Neural crest cell (in vitro differentiated cells): ENCODE results near the gene RPL28. TPM values are rescaled to one million over a fixed set of nuclear protein-coding genes. Genes with fewer than 3 reads are reported as not detected.

Experiments used
- DNase-seq: peaks from one replicate; pipeline ENCODE4 v3.0.0; 2021; ENCODE audit warnings: low read depth, mixed read lengths, low spot score
- H3K27ac Mint-ChIP-seq: one replicate; pipeline ENCODE4 v1.8.0; 2021; ENCODE audit warnings: mild to moderate bottlenecking, mixed read lengths; ENCODE audit not compliant: unreplicated experiment
- H3K27me3 Mint-ChIP-seq: 2 replicates; pipeline ENCODE4 v1.8.0; 2021; ENCODE audit warnings: low read depth, mild to moderate bottlenecking, mixed read lengths
- H3K36me3 Mint-ChIP-seq: 2 replicates; pipeline ENCODE4 v1.8.0; 2021; ENCODE audit warnings: low read depth, mild to moderate bottlenecking, mixed read lengths
- H3K4me1 Mint-ChIP-seq: 2 replicates; pipeline ENCODE4 v1.8.0; 2021; ENCODE audit warnings: mixed read lengths
- H3K4me3 Mint-ChIP-seq: one replicate; pipeline ENCODE4 v1.8.0; 2021; ENCODE audit warnings: mild to moderate bottlenecking, mixed read lengths
- H3K9me3 Mint-ChIP-seq: 2 replicates; pipeline ENCODE4 v1.8.0; 2021; ENCODE audit warnings: mixed read lengths
- total RNA-seq: library from RNA; stranded (reverse); gene quantifications from 2 replicates; pipeline ENCODE4 v1.2.1, GENCODE V29; 2021
- TF ChIP-seq, protein P1 (sequence below): fragments of 200-600 bp; sonication (generic); conservative IDR thresholded peaks from 2 replicates; pipeline ENCODE4 v1.5.0; 2021; ENCODE audit warnings: antibody characterized with exemption, mild to moderate bottlenecking

RPL28 gene
- total RNA-seq, 1 donor from 2014 or later, result 1,888 TPM

DNA sequence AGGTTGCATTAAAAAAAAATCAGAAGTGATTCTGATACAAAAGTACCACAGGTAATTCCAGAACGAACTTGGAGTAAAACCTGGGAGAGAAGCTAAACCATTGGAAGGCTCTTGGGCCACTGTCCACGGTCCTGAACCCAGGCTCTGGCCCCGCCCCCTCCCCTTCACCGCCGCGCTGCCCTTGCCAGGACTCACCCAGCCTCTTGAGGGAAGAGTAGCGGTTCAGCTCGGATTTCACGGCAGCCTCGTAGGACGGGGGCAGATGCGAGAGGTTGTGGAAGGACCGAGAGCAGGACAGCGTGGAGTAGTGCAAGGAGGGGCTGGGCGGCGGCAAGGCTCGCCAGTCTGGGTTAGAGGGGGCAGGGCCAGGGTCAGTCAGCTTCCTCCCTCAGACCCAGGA, 51.7 kb downstream of the RPL28 start:
- TF ChIP-seq, protein P1, sequence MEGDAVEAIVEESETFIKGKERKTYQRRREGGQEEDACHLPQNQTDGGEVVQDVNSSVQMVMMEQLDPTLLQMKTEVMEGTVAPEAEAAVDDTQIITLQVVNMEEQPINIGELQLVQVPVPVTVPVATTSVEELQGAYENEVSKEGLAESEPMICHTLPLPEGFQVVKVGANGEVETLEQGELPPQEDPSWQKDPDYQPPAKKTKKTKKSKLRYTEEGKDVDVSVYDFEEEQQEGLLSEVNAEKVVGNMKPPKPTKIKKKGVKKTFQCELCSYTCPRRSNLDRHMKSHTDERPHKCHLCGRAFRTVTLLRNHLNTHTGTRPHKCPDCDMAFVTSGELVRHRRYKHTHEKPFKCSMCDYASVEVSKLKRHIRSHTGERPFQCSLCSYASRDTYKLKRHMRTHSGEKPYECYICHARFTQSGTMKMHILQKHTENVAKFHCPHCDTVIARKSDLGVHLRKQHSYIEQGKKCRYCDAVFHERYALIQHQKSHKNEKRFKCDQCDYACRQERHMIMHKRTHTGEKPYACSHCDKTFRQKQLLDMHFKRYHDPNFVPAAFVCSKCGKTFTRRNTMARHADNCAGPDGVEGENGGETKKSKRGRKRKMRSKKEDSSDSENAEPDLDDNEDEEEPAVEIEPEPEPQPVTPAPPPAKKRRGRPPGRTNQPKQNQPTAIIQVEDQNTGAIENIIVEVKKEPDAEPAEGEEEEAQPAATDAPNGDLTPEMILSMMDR, result no peak
- peak; percentile 65 for DNase-seq
- Mint-ChIP-seq H3K27me3 (peaks cover 57% of the 10 kb centered on the region), H3K4me1 (peaks cover 15% of the 10 kb centered on the region), H3K27ac (no peak overlapping the region), H3K4me3 (no peak overlapping the region), H3K9me3 (no peaks in the 10 kb centered on the region), H3K36me3 (peaks cover 4% of the 10 kb centered on the region)

DNA sequence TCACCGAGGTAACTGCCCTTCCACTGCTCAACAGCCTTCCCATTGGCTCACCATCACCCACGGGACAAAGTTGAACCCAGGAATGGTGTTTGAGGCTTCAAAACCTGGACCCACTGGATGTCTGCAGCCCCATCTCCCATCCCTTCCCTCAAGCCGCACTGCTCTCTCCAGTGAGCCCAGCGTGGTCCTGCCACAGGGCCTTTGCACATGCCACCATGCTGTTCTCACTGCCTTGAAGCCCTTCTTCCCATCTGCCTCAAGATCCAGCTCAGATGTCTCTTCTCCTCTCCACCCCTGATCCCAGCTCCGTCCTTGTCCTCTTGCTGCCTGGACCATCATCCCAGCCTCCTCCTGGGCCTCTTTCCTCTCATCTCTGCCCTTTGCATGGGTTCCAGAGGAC, 53.3 kb downstream of the RPL28 start:
- H3K4me3 Mint-ChIP-seq, result no peak overlapping the region
- H3K27me3 Mint-ChIP-seq, result peaks cover 73% of the 10 kb centered on the region
- no peaks in the 10 kb centered on the region for H3K9me3 Mint-ChIP-seq
- TF ChIP-seq, protein P1, result no peak
- DNase-seq, result no peak
- peaks cover 15% of the 10 kb centered on the region for H3K4me1 Mint-ChIP-seq
- no peak overlapping the region for H3K27ac Mint-ChIP-seq
- peaks cover 4% of the 10 kb centered on the region for H3K36me3 Mint-ChIP-seq

DNA sequence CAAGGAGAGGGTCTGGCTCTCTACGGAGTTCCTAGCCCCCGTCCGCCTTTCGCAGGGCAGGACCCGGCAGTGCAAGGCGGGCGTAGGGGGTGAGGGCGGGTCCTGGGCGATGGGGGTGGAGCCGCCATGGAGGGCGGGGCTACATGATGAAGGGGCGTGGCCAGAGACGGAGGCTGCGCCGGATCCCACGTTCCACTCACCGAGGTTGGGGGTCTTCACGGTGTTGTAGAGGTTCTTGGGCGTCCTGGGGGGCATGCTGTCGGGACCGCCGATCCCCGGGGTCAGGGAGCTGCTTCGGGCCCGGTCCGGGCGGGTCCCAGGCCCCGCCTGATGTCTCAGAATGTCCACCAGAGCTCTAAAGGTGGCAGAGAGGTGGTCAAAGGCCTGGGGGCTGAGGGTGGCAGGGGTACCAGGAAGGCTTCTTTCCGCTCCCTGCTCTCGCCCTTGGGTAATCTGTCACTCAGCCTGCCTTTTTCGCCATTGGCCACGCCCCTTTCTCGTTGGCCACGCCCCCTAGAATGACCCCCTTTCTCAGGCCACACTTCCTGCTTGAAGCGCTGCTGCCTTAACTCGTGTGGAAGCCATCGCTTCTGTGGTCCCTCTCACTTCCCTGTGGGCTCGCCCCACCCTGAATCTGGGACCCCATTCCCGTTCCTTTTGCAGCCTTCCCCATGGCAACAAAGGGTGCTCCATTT, 54.8 kb downstream of the RPL28 start:
- peaks cover 15% of the 10 kb centered on the region for H3K4me1 Mint-ChIP-seq
- H3K4me3 Mint-ChIP-seq, result no peak overlapping the region
- peaks cover 88% of the 10 kb centered on the region for H3K27me3 Mint-ChIP-seq
- peak; percentile 58 for DNase-seq
- H3K36me3 Mint-ChIP-seq, result peaks cover 4% of the 10 kb centered on the region
- no peak overlapping the region for H3K27ac Mint-ChIP-seq
- TF ChIP-seq, protein P1, result no peak
- no peaks in the 10 kb centered on the region for H3K9me3 Mint-ChIP-seq

DNA sequence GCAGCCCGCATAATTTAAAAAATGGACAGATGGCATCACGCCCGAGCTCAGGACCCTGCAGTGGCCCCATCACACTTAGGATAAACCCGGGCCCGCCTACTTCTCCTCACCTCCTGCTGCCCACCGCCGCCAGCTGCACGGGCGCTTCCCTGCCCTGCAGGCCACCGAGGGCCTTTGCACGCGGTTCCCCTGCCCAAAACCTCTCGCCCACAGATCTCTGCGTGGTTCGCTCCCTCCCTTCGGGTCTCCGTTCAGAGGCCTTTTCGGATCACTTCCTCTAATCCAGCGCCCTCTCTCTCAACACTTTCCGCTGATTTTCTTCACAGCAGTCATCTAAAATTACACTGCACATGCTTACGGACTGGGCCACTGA, 55.6 kb downstream of the RPL28 start:
- peaks cover 4% of the 10 kb centered on the region for H3K36me3 Mint-ChIP-seq
- peaks cover 15% of the 10 kb centered on the region for H3K4me1 Mint-ChIP-seq
- peaks cover 96% of the 10 kb centered on the region for H3K27me3 Mint-ChIP-seq
- TF ChIP-seq, protein P1, result no peak
- DNase-seq, result no peak
- H3K27ac Mint-ChIP-seq, result no peak overlapping the region
- H3K4me3 Mint-ChIP-seq, result no peak overlapping the region
- no peaks in the 10 kb centered on the region for H3K9me3 Mint-ChIP-seq

DNA sequence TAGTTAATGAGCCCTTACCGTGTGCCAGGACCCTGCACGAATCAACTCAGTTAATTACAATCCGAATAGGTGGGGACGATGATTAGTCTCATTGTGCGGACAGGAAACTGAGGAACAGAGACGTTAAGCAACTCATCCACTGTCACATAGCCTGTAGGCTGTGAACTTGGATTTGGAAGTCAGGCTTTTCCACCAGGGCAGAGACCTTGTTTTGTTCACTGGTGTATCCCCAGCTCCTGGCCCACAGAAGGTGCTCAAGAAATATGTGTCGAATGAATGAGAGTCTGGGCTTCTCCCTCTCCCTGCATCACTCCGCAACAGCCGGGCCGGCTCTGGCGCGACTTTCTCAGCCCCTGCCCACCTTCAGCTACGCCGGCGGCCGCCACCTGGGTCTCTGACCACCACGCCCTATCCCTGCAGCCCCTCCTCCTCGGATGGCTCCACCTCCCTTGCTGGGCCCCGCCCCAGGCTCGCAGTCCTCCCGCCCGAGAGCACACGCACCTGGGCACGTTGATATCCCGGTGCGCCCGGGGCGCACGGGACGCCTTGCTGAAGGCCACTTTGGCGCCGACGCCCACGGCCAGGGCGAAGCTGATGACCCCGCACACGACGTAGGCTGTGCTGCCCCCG, 56.1 kb downstream of the RPL28 start:
- TF ChIP-seq, protein P1, result no peak
- Mint-ChIP-seq H3K4me1 (peaks cover 15% of the 10 kb centered on the region), H3K27me3 (peaks cover 95% of the 10 kb centered on the region), H3K36me3 (peaks cover 4% of the 10 kb centered on the region), H3K9me3 (no peaks in the 10 kb centered on the region), H3K27ac (no peak overlapping the region), H3K4me3 (no peak overlapping the region)
- DNase-seq, result no peak
